Hepatocyte (in vitro differentiated cells): ENCODE data around the gene NDUFB2. TPM values are rescaled to one million over a fixed set of nuclear protein-coding genes. Genes with fewer than 3 reads are reported as not detected.

ENCODE experiments used
- DNase-seq: peaks from one replicate; pipeline ENCODE4 v3.0.0-alpha.2; 2016; ENCODE audit warnings: low spot score
- H2AFZ ChIP-seq: fragments of 200-600 bp; sonication (generic); 2 replicates; pipeline ENCODE4 v1.6.0; 2016; ENCODE audit warnings: antibody characterized with exemption, mild to moderate bottlenecking
- H3K27ac ChIP-seq: fragments of 200-600 bp; sonication (generic); 2 replicates; pipeline ENCODE4 v1.5.1; 2016; ENCODE audit warnings: mild to moderate bottlenecking
- H3K27me3 ChIP-seq: fragments of 200-600 bp; sonication (generic); 2 replicates; pipeline ENCODE4 v1.6.1; 2016
- H3K36me3 ChIP-seq: fragments of 200-600 bp; sonication (generic); replicated peaks from 2 replicates; pipeline ENCODE4 v1.5.1; 2016; ENCODE audit warnings: low read depth; ENCODE audit not compliant: insufficient read depth
- H3K4me1 ChIP-seq: fragments of 200-600 bp; sonication (generic); 2 replicates; pipeline ENCODE4 v1.5.1; 2016; ENCODE audit warnings: mild to moderate bottlenecking, moderate library complexity; ENCODE audit not compliant: insufficient read depth
- H3K4me2 ChIP-seq: fragments of 200-600 bp; sonication (generic); 2 replicates; pipeline ENCODE4 v1.6.0; 2016
- H3K4me3 ChIP-seq: fragments of 200-600 bp; sonication (generic); 2 replicates; pipeline ENCODE4 v1.5.1; 2016; ENCODE audit warnings: mild to moderate bottlenecking
- H3K79me2 ChIP-seq: fragments of 200-600 bp; sonication (generic); 2 replicates; pipeline ENCODE4 v1.6.0; 2017; ENCODE audit warnings: mild to moderate bottlenecking
- H3K9me2 ChIP-seq: fragments of 200-600 bp; sonication (generic); replicated peaks from 2 replicates; pipeline ENCODE4 v1.6.0; 2017; ENCODE audit warnings: mild to moderate bottlenecking; ENCODE audit not compliant: insufficient read depth
- H3K9me3 ChIP-seq: fragments of 200-600 bp; sonication (generic); 2 replicates; pipeline ENCODE4 v1.5.1; 2016; ENCODE audit warnings: low read depth, mild to moderate bottlenecking
- H4K20me1 ChIP-seq: fragments of 200-600 bp; sonication (generic); 2 replicates; pipeline ENCODE4 v1.6.0; 2016; ENCODE audit warnings: mild to moderate bottlenecking; ENCODE audit not compliant: insufficient read depth, poor library complexity, severe bottlenecking
- EZH2 ChIP-seq: fragments of 200-600 bp; sonication (generic); IDR thresholded peaks from 2 replicates; pipeline ENCODE4 v1.6.1; 2016; ENCODE audit warnings: antibody characterized with exemption, mild to moderate bottlenecking, borderline replicate concordance
- EZH2phosphoT487 ChIP-seq: fragments of 200-600 bp; sonication (generic); IDR thresholded peaks from one replicate; pipeline ENCODE4 v1.6.1; 2018; ENCODE audit warnings: antibody characterized with exemption, mild to moderate bottlenecking, low read depth, moderate library complexity; ENCODE audit not compliant: unreplicated experiment, severe bottlenecking
- WGBS: methylation state at CpG from one replicate; pipeline ENCODE4 v1.1.6; 2016; ENCODE audit warnings: low lambda C conversion rate; ENCODE audit errors: missing lambda C conversion rate; 5-methylcytosine and 5-hydroxymethylcytosine counted together
- polyA plus RNA-seq: library from polyadenylated mRNA; unstranded; fragments of >200 nt; fragmentation: Nextera tagmentation; extraction: Ambion mirVana; gene quantifications from 2 replicates; pipeline ENCODE4 v1.2.1, GENCODE V29; 2016
- total RNA-seq: library from RNA; depleted of rRNA; stranded (reverse); fragments of >200 nt; gene quantifications from 2 replicates; pipeline ENCODE4 v1.2.3, GENCODE V29; 2014
- TF ChIP-seq, protein P1 (sequence below): fragments of 200-600 bp; sonication (generic); IDR thresholded peaks from 2 replicates; pipeline ENCODE4 v1.5.1; 2016; ENCODE audit warnings: antibody characterized with exemption, mild to moderate bottlenecking; ENCODE audit not compliant: poor library complexity

Gene NDUFB2
- total and polyA plus RNA-seq, 2 experiments from 2014 or later, result 372 to 379 TPM

DNA sequence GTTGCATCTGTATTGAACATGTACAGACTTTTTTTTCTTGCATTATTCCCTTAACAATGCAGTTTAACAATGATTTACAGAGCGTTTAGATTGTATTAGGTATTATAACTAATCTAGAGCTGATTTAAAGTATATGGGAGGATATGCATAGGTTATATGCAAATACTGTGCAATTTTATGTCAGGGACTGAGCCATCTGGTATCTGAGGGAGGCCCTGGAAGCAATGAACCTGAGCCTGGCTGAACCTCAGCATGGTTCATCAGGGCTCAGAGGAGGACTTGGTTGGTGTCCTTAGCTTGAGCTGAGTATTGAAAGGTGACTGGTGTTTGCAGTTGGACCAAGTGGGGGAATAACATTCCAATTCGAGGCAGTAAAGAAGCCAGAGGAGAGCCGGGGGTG, 19.0 kb upstream of the NDUFB2 start:
- no peak overlapping the region for H3K27ac ChIP-seq
- H3K36me3 ChIP-seq, result no peaks in the 10 kb centered on the region
- WGBS, result 89% methylated on average over 3 of the region's 3 CpGs

DNA sequence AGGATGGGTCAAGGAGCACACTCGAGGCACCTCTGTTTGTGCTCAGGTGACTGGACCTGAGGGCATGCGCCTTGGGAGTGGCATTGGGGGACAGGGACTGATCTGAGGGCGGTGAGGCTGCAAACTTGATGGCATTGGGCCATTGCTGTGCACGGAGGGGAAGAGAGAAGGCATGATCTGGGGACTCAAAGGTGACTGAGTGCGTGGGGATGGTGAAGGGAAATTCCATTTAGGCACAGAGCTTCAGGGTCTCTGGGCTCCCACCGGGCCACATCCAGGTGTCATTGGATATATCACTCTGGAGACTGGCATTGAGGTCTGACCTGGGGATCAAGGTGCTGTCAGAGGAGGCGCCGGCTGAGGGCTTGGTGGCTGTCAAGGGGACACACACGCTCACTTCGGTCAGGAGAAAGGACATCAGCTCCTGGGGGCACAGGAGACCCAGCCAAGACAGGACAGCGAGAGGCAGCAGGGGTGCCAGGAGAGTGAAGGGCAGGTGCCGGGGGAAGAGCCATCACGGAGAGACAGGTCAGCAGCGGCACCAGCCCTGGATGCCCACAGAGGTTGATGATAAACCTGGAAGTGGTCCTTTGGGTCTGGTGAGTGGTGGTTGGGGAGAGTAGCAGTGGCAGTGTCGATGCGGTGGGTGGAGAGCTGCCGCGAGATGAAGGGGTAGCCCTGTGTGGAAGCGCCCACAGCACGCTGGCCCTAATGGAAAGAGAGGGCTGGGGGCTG, 18.3 kb upstream of the NDUFB2 start:
- no peaks in the 10 kb centered on the region for H3K79me2 ChIP-seq
- no peak overlapping the region for H2AFZ ChIP-seq
- no peak overlapping the region for H3K4me3 ChIP-seq
- H3K9me2 ChIP-seq, result no peaks in the 10 kb centered on the region
- TF ChIP-seq, protein P1, sequence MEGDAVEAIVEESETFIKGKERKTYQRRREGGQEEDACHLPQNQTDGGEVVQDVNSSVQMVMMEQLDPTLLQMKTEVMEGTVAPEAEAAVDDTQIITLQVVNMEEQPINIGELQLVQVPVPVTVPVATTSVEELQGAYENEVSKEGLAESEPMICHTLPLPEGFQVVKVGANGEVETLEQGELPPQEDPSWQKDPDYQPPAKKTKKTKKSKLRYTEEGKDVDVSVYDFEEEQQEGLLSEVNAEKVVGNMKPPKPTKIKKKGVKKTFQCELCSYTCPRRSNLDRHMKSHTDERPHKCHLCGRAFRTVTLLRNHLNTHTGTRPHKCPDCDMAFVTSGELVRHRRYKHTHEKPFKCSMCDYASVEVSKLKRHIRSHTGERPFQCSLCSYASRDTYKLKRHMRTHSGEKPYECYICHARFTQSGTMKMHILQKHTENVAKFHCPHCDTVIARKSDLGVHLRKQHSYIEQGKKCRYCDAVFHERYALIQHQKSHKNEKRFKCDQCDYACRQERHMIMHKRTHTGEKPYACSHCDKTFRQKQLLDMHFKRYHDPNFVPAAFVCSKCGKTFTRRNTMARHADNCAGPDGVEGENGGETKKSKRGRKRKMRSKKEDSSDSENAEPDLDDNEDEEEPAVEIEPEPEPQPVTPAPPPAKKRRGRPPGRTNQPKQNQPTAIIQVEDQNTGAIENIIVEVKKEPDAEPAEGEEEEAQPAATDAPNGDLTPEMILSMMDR, result no peak
- TF ChIP-seq EZH2 (no peak), EZH2phosphoT487 (no peak)
- 95% methylated on average over 20 of the region's 20 CpGs for WGBS
- no peaks in the 10 kb centered on the region for H3K9me3 ChIP-seq
- no peaks in the 10 kb centered on the region for H3K36me3 ChIP-seq
- no peaks in the 10 kb centered on the region for H3K27me3 ChIP-seq
- no peaks in the 10 kb centered on the region for H4K20me1 ChIP-seq
- no peak overlapping the region for H3K27ac ChIP-seq
- H3K4me2 ChIP-seq, result no peak overlapping the region
- DNase-seq, result no peak
- peaks cover 14% of the 10 kb centered on the region for H3K4me1 ChIP-seq

More for the DNA sequence above, 19.0 kb upstream of the NDUFB2 start:
- Histone ChIP-seq H3K9me2 (no peaks in the 10 kb centered on the region), H4K20me1 (no peaks in the 10 kb centered on the region), H3K4me3 (no peak overlapping the region), H3K4me1 (peaks cover 14% of the 10 kb centered on the region), H3K79me2 (no peaks in the 10 kb centered on the region), H2AFZ (no peak overlapping the region), H3K27me3 (no peaks in the 10 kb centered on the region), H3K4me2 (no peak overlapping the region), H3K9me3 (no peaks in the 10 kb centered on the region)
- no peak for DNase-seq
- TF ChIP-seq, protein P1, result no peak
- TF ChIP-seq EZH2phosphoT487 (no peak), EZH2 (no peak)

DNA sequence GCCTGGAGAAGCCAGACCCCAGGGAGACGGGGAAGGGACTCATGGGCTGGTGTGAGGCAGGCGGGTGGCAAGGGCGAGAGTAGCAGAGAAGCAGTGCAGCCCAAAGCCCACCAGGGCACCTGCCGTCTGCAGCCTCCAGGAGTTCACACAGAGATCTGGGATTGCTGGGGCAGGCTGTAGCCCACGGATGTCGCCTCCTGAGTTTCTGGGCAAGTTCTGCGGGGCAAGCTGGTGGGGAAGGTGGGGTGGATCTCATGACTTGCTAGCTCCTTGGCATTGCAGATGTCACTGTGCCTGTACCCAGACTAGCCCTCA, 17.7 kb upstream of the NDUFB2 start:
- H4K20me1 ChIP-seq, result no peaks in the 10 kb centered on the region
- H3K9me3 ChIP-seq, result no peaks in the 10 kb centered on the region
- WGBS, result 97% methylated on average over 6 of the region's 7 CpGs
- peaks cover 11% of the 10 kb centered on the region for H3K4me1 ChIP-seq
- no peak overlapping the region for H3K4me3 ChIP-seq
- no peaks in the 10 kb centered on the region for H3K36me3 ChIP-seq
- H3K79me2 ChIP-seq, result no peaks in the 10 kb centered on the region
- no peak overlapping the region for H3K27ac ChIP-seq
- no peak overlapping the region for H3K4me2 ChIP-seq
- no peak for DNase-seq
- H2AFZ ChIP-seq, result no peak overlapping the region
- H3K9me2 ChIP-seq, result no peaks in the 10 kb centered on the region
- TF ChIP-seq EZH2 (no peak), EZH2phosphoT487 (no peak)
- TF ChIP-seq, protein P1, result no peak
- no peaks in the 10 kb centered on the region for H3K27me3 ChIP-seq
